ENCODE results near the gene DNPEP.

The DNPEP gene

GRCh38 chr2:219387306-219388120 lies at the start of gene DNPEP:
Gene DNPEP, minus strand, starts transcription at chr2:219387912. Its CDS starts 118 bp downstream, at chr2:219387794.
- peak; percentile 78 for DNase-seq

DNA sequence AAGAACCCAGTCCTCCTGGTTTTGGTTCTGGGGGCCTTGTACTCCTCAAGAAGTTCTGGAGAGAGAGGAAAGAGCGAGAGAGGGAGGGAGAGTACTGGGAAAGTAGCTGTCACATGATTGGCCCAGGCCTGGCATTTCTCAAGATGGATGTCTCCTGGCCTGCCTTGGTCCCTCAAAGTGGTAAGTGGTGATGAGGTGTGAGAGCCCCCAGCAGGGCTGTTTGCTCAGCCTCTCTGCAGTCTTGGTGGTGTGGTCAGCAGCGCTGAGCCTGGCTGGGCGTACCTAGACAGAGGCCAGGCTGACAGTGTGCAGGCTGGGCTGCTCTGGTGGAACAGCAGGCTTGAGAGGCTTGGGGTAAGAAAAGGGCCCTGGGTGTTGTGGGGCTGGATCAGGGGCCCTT lies 49.4 kb upstream of the DNPEP start:
- DNase-seq = no peak

DNA sequence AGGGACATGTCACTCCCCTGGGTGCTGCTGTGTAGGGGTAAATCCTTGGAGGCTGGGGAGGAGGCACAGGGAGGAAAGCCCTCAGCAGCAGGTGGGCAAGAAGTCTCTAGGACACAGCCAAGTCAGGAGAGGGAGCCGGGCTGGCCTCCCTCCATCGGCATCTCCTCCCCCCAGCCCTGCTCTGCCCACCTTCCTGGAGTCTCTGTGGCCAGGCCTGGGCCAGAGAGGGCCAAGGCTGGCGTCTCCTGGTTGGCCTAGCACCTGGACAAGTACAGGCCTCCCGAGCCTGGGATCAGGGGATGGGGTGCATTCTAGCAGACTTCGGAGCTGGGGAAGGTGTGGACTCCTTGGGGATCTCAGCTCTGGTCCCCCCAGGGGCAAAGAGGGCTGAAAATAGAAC lies 48.8 kb upstream of the DNPEP start:
- DNase-seq = no peak

DNA sequence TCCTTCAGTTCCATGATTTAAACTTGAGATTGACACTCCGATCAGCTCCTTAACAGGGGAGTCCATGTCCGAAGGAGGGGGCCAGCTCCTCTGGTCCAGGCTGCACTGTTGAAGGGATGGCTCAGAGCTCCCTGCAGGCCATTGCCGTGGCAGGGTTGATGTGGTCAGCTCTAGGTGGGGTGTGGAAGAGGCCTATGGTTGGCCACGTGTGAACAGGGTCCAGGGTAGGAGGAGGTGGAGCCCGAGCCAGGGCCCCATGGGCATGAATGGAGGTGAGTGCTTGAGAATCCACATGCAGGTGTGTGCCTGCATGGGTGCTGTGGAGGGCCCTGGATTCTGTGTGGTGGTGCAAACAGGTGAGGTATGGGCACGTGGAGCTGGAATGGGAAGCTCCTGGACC lies 48.0 kb upstream of the DNPEP start:
- no peak for DNase-seq

DNA sequence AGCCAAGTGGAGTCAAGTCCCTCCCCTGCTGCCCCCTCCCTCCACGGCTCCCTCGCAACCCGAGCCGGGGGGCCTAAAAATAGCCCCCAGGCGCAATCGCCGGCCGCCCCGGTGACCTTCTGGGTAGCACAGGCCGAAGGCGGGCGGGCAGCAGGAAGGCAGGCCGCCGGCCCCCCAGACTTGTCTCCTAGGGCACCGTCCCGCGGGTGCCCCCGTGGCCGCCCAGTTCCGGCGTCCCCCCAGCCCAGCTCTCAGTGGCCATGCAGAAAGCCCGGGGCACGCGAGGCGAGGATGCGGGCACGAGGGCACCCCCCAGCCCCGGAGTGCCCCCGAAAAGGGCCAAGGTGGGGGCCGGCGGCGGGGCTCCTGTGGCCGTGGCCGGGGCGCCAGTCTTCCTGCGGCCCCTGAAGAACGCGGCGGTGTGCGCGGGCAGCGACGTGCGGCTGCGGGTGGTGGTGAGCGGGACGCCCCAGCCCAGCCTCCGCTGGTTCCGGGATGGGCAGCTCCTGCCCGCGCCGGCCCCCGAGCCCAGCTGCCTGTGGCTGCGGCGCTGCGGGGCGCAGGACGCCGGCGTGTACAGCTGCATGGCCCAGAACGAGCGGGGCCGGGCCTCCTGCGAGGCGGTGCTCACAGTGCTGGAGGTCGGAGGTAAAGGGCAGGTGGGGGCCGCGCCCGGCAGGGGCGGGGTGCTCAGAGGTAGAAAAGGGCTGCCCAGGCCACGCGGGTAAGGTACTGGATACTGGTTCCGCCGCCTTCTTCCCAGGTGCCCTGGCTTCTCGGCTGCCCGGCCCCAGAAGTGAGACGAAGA lies 47.2 kb upstream of the DNPEP start, which contains the start of gene SPEG:
SPEG (plus strand) TSS at position 126 of the 808 bp plus-strand sequence; CDS start at position 261, 135 bp downstream.
- DNase-seq = no peak

DNA sequence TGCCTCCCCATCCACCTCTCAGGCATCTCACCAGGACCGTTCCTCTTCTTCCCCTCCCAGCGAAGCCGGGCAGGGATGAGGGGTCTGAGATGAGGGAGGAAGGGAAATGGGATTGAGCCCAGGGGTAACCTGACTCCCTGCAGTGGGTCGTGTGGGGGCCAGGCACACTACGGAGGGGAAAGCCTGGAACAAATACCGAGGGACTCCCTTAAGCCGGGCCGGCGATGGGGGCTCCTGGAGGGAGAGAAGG lies 46.7 kb upstream of the DNPEP start:
- DNase-seq = no peak

DNA sequence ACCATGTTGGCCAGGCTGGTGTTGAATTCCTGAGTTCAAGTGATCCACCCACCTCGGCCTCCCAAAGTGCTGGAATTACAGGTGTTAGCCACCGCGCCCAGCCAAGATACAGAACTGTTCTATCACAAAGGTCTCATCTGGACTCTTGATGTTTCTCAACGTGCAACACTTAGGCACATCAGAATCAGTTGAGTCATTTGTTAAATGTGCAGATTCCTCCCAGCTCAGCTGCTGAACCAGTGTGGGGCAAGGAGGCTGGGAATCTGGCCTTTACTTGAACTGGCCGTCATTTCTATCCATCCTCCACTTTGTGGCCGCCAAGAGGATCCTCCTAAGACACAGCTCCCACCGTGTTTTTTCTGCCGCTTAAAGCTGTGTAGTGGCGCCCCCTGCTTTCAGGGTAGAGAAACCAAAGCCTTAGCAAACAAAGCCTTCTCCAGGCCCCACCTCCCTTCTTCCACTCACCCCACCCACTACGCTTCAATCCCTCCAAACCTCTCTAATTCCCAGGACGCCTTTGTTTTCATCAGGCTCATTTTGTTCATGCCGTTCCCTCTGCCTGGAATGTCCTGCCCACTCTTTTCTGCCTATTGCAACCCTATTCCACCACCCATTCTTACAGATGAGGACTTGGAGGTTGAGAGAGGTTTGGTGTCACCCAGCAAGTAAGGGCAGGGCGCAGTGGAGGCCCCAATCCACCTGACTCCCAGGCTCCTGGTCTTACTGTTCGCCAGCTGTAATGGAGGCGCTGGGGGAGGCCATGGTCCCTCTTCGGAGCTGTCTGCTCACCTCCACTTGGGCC lies 46.2 kb upstream of the DNPEP start:
- no peak for DNase-seq

DNA sequence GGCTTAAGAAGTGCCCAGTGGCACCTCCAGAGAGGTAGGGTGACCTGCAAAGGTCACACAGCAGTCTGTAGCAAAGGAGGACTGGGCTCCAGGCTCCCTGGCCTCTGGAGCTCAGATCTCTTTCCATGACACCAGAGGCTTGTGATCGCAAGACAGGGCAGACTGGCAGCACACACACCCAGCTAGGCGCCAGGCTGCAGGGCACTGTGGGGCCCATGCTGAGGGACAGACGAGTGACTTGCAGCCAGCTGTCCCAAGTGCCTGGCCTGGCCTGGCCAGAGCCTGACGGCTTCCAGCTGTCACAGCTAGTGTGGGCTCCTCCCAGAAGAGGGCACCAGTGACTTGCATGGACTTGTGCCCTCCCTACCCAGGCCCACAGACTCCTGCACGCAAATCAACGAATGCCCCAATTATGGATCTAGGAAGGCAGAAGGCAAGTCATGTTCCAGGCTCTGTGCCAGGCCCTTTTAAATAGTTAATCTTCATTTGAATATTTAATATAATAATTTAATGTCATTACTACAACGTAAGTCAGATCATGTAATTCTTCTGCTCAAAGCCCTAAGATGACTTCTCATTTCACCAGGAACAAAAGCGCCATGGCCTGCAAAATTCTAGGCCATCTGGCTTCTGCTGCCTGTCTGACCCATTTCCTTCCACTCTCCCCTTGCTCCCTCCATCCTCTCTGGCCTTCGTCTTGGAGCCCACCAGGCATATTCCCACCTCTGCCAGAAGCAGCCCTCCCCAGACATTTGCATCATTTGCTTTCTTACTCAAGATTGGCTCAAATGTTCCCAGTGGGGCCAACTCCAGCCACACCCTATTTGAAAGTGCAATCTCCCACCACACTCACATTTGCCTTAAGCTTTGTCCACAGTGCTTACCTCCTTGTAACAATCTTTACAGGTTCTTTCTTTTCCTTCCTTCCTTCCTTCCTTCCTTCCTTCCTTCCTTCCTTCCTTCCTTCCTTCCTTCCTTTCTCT lies 43.2 kb upstream of the DNPEP start:
- DNase-seq = no peak

DNA sequence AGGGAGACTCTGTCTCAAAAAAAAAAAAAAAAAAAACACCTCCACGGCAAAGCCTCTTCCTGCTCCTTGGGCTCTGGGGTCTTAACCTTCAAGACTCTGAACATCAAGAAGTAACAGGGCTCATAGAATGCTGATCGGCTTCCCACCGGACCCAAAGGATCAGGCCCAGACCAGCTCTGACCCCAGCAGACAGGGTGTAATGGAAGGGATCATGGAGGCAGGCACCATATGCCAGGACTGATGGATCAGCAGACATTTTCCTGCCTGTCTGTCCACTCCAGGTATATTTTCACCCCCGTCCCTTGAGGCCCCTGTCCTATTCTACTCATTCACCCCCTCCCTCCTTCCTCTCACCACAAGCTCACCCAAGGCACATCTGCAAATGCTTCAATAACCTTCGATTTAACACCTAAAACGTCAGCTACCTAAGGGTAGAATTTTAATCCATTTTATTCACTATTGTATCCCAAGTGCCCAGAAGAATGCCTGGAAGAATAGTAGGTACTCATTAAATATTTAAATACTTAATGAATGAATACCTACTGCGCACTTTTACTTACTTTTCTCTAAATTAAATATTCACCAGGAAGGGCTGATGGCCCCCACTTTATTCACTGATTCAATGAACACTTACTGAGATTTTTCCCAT lies 42.4 kb upstream of the DNPEP start:
- no peak for DNase-seq

DNA sequence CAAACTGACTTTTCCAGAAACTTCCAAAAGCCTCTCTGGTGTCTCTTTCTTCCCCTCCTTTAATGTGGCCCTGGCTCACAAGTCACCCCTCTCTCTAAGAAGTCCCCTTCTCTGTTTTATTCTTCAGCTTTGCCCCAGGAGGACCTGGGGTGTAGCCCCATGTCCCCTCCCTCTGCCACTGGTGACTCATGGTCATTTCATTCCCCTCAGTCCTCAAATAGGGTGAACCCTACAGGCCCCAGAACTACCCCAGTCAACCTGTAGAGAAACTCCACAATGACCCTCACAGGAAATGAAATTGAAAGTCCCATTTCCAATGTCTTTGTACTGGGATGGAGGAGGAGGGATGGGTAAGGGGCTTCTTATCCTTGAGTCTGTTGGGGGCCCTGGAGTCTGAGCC lies 40.8 kb upstream of the DNPEP start:
- no peak for DNase-seq

DNA sequence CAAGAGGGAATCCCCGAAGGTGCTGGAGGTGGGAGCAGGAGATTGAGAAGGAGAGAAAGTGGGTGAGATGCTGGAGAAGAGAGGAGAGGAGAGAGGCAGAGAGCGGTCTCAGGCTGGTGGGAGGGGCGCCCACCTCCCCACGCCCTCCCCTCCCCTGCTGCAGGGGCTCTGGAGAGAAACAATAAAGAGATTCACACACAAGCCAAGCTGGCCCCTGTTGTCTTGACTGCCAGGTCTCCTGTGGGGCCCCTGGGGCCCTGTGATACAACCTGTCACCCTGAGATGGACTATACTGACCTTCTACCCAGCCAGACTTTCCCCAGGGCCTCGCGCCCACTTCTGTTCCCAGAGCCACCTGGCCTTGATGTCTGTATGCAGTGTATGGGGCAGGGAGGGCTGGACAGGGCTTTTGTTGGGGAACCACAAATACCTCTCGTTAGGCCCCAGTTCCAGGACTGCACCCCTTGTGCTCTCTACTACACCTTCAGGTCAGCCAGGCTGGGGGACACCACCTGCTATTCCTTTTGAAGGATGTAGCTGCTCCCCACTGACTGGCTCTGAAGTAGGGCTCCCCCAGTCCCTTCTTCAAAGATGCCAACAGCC lies 38.9 kb upstream of the DNPEP start:
- no peak for DNase-seq

GRCh38 chr2:219426068-219426443 lies 38.3 kb upstream of the DNPEP start:
- no peak for DNase-seq

GRCh38 chr2:219425238-219426067 lies 37.7 kb upstream of the DNPEP start:
- no peak for DNase-seq

- DNase-seq = no peak
These were observed 36.1 kb upstream of the DNPEP start for GRCh38 chr2:219423652-219424377.

GRCh38 chr2:219422952-219423534 lies 35.3 kb upstream of the DNPEP start:
- DNase-seq = no peak

DNA sequence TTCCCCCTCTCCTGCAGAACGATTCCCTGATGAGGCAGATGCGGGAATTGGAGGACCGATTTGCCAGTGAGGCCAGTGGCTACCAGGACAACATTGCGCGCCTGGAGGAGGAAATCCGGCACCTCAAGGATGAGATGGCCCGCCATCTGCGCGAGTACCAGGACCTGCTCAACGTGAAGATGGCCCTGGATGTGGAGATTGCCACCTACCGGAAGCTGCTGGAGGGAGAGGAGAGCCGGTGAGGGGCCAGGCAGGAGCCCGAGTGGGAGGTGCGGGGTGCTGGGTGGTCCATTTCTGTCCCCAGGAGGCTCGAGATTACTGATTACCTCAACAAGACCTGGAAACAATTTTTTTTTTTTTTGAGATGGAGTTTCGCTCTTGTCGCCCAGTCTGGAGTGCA lies 33.6 kb upstream of the DNPEP start:
- DNase-seq = no peak

GRCh38 chr2:219420687-219421086 lies 33.0 kb upstream of the DNPEP start:
- DNase-seq = no peak

GRCh38 chr2:219419331-219420197 lies 31.9 kb upstream of the DNPEP start:
- no peak for DNase-seq

Measured in 8988T (cell line).